GM21526 (cell line): ENCODE measurements around the gene ANKS1B.
"Not testable (repeated sequence)": the region's sequence is repeated elsewhere in the genome, so short reads cannot be mapped to it uniquely, and the experiment has no call there.

ENCODE experiments used
- ATAC-seq: cut with Tn5 transposase; IDR thresholded peaks from one replicate; pipeline ENCODE4 v1.9.1; 2021; ENCODE audit warnings: moderate library complexity; ENCODE audit not compliant: unreplicated experiment, low FRiP score

ANKS1B gene

DNA sequence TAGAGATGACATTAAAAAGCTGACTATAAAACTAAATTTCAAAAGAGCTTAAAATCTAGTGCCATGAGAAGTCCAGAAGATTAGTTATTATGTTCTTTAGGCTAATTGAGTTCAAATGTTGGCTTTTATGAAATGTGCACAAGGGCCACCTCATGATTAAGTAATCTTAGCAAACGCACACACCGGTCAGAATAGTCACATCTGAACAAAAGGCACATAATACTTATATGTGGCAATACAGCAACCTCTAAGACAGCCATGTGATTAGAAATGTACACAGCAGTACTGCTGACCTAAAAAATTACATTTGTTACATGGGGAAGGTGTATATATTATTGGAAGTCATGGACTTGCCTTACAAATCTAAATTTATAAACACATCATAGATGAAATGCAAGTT is 681.9 kb downstream of the ANKS1B start:
- ATAC-seq = no peak

DNA sequence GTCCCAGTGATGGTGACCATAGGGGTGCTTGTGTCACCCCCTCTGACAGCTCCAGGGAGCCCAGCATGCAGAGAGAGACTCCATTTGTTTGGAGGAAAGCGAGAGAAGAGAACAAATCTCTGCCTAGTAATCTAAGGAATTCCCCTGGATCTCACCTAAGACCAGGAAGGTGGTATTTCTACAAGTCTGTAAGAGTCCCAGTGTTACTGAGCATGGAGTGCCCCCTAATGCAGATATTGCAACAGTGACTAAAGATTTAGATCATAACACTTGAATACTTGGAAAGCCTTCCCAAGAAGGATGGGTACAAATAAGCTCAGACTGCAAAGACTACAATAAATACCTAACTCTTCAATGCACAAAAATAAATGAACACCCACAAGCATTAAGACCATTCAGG is 697.6 kb downstream of the ANKS1B start:
- no peak for ATAC-seq

DNA sequence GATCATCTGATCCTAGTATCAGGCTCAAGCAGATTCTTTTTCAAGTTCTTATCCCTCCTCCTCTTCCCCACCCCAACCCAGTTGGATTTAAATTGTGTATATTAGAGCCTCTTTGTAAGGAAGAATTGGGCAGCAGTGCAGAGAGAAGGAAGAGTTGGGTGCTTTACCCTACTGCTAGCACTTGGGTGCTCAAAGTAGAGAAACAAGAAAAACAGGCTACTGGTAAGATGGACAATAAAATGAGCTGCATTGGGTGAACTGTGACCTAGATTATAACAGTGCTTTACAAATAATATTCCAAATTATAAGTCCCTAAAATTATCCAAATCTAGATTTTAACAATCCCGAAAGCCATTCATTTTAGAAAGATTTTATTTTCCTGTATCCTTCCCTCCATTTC is 700.6 kb downstream of the ANKS1B start:
- no peak for ATAC-seq

DNA sequence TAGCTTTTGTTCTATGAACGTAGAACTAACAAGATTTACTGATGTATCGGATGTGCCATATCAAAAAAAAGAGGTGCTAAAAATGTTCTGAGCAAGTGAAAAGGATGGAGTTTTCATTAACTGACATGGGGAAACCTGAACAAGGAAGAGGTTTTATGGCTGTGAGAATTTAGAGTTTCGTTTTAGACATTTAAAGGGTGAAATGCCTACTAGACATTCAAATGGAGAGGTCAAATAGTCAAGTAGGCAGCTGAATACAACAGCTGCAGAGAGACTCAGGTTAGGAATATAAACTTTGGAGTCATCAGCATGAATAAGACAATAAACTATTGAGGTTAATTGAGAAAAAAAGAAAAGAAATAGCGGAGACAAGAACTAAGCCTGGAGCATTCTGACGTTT is 702.1 kb downstream of the ANKS1B start:
- no peak for ATAC-seq

DNA sequence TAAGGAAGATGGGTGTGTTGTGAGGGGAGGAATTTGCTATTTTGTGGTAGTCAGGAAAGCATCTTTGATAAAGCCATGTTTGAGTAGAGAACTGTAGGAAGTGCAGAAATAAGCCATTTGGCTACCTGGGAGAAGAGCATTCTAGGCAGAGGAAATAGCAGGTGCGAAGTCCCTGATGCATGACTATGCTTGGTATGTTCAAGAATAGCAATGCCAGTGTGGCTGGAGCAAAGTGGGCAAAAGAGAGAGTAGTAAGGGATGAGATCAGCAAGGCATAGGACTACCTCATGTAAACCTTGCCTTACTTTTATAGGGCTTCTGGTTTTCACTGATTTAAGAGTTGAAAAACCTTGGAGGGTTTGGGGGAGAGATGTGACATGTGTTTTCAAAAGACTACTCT is 702.6 kb downstream of the ANKS1B start:
- no peak for ATAC-seq

DNA sequence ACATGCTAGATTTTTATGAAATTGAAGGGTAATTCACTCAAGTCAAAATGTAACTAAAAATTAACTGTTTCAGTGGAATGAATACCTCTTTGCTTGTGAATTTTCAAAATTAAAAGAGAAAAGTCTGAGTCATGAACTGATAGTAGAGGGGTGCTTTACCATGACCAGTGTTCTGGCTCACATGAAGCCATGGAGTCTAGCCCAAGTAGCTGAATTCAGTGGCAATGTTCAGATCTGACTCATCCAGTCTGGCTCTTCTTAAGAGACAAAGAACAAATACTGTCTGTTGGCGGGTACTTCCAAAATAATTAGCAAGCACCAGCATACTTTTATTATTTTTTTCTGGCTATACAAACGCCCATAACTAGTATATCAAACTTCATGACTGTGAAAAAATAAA is 703.5 kb downstream of the ANKS1B start:
- no peak for ATAC-seq

DNA sequence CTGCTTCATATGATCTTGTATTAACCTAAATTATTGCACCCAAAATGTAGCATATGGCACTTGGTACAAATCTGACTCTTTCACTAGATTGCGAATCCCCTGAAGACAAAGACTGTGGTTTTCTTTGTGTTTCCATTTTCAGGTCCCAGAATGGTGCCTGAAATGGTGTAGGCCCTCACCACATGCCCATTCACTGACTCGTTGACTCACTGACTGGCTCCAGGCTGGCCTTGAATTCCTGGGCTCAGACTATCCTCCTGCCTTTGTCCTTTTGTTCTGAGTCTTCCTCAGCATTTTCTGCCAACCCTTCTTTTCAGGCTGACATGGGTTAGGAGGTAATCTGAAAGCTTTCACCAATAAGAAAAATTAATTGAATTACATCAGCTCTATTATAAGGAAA is 705.8 kb downstream of the ANKS1B start:
- no peak for ATAC-seq

DNA sequence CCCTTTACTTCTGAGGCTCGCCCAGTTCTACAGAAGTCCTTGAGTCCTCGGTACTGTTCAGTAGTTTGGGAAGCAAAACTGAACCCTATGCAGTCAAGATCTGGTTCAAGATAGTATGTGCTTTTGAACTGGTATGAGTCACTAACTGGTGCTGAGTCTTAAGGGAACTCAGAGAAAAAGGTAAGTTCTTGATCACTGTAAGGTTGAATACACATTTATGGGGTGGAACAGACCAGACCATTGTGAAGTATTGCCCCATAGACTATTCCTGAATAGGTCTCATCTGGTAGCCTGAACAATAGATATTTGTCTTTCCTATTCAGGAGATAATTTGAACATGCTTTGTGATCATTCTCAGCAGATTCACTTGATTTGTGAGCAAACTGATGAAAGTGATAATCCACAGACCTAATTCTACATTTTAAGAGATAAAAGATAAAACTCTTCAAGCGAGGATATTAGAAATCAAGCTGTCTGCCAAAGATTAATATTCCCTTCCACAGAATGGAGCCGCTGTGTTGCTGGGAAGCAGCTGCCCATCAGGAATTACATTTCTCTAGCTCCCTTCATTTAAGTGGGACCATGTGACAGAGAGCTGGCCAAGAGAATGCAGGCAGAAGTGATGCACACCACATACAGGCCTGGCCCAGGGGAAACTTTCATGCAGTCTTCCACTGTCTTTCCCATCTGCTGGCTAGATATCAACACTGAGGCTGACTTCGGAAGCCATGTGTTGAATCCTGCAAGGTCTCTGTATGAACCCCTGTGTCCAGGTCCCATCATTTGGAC is 707.0 kb downstream of the ANKS1B start:
- no peak for ATAC-seq

DNA sequence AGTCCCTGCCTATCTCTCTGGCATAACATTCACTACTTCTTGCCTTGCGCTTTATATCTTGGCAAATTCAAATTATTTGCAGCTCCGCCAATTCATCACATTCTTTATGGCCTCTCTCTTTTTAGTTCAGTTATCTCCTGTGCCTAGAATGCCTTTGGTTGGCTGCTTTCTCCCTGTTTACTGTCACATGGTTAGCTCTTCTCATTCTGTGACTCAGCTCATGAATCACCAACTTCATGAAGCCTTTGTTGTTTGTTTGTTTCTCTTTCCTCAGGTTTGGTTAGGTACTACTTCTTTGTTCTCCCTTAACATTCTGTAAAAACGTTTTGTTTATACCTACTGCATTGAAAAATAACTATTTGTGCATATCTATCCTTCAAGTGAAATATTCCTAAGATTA is 713.7 kb downstream of the ANKS1B start:
- ATAC-seq = no peak

DNA sequence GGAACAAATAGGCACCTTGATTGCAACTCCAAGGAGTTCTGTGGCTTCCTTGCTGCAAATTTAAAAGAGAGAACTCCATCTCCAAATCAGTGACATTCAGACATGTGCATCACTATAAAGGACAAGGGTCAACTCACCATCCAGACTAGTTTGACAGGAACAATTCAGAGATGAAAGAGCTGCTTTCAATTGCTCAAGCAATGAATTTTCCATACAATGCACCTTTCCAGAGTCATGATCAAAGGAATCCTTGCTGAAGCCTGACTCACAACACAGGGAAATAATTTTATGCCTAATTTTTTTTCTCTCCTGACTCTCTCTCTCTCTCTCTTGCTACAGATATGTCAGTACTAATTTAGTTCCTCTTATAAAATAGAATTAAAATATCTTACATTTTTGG is 717.7 kb downstream of the ANKS1B start:
- no peak for ATAC-seq

DNA sequence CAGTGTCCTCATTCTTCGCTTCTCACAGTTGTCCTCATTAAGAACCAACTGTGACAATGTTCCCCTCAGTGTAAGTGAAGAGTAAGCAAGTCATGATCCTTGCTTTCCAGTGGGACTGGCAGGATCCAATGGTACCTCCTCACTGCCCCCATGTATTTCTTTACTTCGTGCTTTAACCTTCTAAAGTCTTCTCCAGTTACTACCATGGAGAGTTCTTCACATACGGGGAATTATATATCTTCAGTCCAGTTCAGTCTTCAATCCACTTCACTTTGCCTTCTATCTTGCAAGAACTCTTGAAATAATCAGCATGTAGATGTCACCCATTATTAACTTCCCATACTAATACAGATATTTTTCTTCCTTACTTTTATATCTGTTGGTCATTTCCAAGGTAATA is 719.1 kb downstream of the ANKS1B start:
- ATAC-seq = no peak

DNA sequence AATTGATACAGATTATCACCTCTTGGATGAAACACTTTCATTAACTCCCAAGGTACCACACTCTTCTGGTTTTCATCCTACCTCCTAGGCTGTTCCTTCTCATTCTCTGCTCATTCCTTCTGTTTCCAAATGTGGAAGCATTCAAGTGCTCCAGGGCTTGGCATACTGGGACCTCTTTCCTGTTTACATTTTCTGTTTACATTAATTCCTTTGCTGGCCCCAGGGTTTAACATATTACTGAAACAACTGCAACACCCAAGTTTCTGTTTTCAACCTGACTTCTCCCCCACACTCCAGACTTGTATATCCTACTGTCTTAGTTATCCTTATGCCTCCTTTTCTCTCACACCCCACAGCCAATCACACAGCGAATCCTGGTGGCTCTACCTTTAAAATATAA is 723.5 kb downstream of the ANKS1B start:
- ATAC-seq = no peak

DNA sequence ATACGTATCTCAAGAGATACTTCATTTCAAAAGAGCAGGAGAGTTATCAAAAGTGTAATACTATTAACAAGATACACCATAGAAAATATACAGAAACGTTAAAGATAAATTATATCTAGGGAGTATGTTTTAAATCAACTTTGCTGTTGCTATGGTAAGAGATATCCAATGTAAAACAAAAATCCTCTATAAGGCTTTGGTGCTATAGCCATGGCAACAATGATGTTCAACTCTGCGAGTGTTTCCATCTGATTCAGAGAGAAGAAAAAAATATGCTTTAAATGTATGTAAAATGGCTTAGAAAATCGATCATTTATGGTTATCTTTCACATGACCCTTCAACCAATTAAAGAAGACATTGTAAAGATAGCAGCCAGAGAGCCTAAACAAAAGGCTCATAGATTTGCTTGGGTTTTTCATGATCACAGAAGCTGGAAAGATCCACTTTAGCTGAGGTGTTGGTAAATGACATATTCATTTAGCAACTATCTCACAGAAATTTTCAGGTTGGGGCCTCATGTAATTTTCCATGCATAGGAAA is 724.2 kb downstream of the ANKS1B start:
- no peak for ATAC-seq

DNA sequence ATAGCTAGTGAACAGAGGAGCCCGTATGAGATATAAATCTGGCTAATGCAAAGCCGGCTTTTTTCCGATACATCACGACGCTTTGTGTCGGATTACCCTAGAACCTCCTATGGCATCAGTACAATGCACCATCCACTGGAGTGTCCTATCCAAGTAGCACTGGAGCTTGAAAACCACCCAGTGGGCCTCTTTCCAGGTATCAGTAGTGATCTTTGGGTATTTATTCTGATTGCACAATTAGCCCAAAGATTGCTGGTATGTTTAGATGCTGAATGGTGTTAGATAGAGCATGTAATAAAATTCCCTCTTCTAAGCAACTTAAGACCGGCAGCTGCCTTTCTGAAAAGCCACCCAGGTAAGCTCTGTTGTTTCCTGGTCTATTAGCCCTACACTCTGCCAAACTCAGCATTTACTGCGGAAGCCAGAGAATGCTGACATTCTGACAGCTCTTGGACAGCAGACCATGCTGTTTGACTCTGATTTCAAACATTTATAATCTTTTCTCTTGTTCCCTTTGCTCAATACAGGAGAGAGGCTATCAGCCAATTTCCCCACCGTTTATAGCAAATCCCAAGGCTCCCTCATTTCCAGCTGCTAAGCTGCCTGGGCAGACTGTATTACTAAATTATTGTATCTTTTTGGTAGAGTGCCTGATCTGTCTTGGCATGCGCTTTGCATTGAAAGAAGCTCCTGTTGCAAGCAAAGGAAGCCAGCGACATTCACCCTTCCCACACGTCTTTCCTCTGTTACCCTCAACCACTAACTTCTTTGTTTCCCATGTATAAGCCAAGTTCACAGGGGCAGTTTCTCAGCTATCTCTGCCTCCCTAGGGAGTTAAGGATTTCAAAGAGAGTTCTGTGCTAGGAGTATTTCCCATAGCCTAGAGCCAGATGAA is 725.4 kb downstream of the ANKS1B start:
- ATAC-seq = no peak

DNA sequence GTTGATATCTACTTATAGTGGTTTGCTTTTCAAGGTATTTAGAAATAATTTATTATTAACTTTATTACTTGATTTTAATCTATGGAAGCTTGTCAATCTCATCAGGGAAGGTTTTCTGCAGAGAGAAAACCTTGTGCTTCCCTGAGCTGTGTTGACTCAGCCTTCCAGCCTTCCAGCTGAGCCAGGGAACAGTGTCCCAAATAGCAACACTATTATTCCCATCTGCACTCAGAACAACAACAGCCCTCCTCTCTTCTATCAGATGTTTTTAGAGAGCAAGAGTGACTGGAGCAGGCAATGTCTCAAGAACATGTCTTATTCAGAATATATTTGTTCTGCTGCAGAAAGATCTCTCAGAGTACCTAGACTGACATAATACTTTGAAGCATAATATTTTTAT is 727.1 kb downstream of the ANKS1B start:
- no peak for ATAC-seq

DNA sequence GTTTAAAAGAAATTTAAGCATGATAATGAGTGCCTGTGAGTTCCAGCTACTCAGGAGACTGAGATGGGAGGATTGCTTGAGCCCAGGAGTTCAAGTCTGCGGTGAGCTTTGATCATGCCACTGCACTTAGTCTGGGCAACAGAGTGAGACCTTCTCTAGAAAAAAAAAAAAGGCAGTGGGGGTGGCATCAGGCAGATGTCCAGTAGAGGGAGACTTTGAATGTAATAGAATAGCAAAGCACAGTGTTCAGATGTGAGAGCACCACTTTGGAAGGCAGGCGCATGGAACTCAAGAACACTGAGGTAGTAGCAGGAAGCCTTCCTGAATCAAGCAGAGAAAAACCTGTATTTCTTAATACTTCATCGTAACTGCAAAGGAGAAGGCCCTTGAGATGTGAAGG is 731.7 kb downstream of the ANKS1B start:
- ATAC-seq = no peak

DNA sequence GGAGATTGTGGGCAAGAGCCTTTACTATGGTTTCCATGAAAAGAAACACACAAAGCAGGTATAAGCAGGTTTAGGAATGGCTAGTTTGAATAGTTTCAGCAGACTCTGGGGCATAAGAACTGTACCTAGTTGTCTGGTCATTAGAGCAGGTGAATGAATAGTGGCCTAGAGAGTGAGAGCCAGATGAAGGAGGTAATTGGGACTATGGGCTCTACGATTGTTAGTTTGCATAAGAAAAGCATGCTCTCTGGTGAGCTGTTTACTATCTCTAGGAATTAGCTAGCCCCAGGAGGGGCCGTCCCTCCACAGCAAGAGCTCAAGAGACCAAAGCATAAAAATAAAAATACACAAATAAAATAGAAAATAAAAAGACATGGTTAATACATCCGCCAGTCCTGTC is 734.6 kb downstream of the ANKS1B start:
- no peak for ATAC-seq

DNA sequence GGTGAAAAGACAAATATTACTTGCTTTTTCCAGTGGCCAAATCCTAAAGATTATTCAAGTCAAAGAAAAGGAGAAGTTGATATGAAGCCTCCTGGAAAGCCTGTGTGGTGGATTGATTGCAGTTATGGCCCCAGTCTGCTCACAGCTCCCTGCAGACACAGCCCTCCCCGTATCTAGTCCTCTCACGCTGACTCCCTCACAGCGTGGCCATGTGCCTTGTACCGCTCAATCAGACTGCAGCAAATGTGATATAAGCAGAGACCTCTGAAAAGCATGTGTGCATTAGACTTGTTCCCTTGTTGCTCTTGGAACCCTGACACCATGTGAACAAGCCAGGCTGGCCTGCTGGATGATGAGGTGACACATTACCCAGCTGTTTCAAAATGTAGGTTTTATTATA is 735.2 kb downstream of the ANKS1B start:
- ATAC-seq = no peak

DNA sequence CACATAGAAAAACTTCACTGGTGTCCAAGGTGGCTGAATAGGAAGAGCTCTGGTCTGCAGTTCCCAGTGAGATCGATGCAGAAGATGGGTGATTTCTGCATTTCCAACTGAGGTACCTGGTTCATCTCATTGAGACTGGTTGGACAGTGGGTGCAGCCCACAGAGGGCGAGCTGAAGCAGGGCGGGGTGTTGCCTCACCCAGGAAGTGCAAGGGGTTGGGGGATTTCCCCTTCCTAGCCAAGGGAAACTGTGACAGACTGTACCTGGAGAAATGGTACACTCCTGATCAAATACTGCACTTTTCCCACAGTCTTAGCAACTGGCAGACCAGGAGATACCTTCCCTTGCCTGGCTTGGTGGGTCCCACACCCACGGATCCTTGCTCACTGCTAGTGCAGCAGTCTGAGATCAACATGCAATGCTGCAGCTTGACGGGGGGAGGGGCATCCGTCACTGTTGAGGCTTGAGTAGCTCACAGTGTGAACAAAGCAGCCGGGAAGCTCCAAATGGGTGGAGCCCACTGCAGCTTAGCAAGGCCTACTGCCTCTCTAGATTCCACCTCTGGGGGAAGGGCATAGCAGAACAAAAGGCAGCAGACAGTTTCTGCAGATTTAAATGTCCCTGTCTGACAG is 746.7 kb downstream of the ANKS1B start:
- ATAC-seq = not testable (repeated sequence)

DNA sequence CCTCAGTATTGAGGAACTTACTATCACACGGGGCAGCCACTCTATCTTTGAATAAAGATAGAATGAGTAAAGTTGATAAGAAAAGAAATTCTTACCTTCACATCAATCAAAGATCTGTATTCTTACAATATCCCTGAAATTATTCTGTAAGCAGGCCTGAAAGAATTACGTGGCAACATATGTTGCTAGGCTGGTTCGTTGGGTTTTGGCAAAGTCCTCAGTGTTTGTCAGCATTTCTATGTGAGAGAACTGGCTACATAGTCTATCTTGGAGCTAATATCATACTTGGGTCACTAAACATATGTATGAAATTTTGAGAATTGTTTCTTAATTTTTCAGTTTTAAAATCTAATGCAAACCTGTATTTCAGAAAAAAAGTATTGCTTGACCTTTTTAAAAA is 749.4 kb downstream of the ANKS1B start:
- ATAC-seq = no peak

DNA sequence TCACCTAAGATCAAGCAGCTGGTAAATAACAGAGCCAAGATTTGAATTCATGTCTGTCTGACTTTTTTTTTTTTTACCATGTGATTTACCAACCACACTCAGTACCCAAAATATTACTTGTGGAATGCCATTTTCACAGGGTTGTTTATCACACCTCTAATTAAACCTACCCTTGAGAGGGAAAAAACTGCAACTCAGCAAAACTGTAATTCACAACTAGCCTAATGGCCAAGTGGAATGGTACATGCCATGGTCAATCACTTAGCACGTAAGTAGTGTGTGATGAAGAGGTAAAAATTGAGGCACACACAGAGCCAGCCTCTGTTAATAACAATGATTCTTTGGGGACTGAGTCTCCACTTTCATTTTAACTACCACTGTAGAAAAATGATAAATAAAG is 750.0 kb downstream of the ANKS1B start:
- no peak for ATAC-seq
